IMR-90 (cell line): Measurements from ENCODE around the gene ALK. TPM values are rescaled to one million over a fixed set of nuclear protein-coding genes. Genes with fewer than 3 reads are reported as not detected.

Experiments
- ATAC-seq: fragments of 200-7000 bp; cut with Tn5 transposase; 2 replicates; pipeline ENCODE4 v1.9.1; 2020; ENCODE audit warnings: low read depth, mild to moderate bottlenecking, moderate library complexity
- BruUV-seq: library from RNA; stranded (reverse); fragments of 400-500 nt; replicated peaks from 2 replicates; lab custom pipeline; 2021; lab: Mats Ljungman, UMichigan
- CTCF ChIA-PET: fragments of 300-600 bp; formaldehyde crosslinking; extraction: SDS; loops from one replicate; lab custom pipeline; 2021; ENCODE audit warnings: antibody characterized with exemption; lab: Yijun Ruan, JAX
- POLR2A ChIA-PET: fragments of 300-600 bp; sonication (Branson Sonifier 250); formaldehyde crosslinking; loops from one replicate; lab custom pipeline; 2022; ENCODE audit warnings: antibody characterized with exemption; ENCODE audit not compliant: unreplicated experiment; lab: Charles Lee
- DNase-seq: peaks from one replicate; pipeline ENCODE4 v3.0.0; 2013
- H2AFZ ChIP-seq: replicated peaks from 2 replicates; pipeline ENCODE3; 2013; ENCODE audit warnings: low read length, mild to moderate bottlenecking; ENCODE audit not compliant: poor library complexity
- H2AK5ac ChIP-seq: 2 replicates; pipeline ENCODE4 v1.6.1; 2013; ENCODE audit warnings: low read depth, low read length, inconsistent platforms
- H2AK9ac ChIP-seq: replicated peaks from 2 replicates; pipeline ENCODE3; 2013; ENCODE audit warnings: mild to moderate bottlenecking, low read depth, low read length, moderate library complexity; ENCODE audit not compliant: poor library complexity
- H2BK120ac ChIP-seq: 2 replicates; pipeline ENCODE4 v1.6.1; 2013; ENCODE audit warnings: low read depth, low read length, inconsistent platforms
- H2BK15ac ChIP-seq: 3 replicates; pipeline ENCODE4 v1.6.1; 2013; ENCODE audit warnings: low read depth, low read length, inconsistent platforms
- H2BK20ac ChIP-seq: 2 replicates; pipeline ENCODE4 v1.6.1; 2013; ENCODE audit warnings: low read depth, mild to moderate bottlenecking, inconsistent platforms, low read length, moderate library complexity
- H2BK5ac ChIP-seq: 2 replicates; pipeline ENCODE4 v1.6.1; 2013; ENCODE audit warnings: mild to moderate bottlenecking, low read depth, low read length, inconsistent platforms; ENCODE audit not compliant: poor library complexity, severe bottlenecking
- H3K14ac ChIP-seq: replicated peaks from 2 replicates; pipeline ENCODE4 v1.6.1; 2013; ENCODE audit warnings: low read depth, low read length, inconsistent platforms
- H3K18ac ChIP-seq: 2 replicates; pipeline ENCODE4 v1.6.1; 2013; ENCODE audit warnings: low read depth, low read length, control low read depth
- H3K23ac ChIP-seq: 2 replicates; pipeline ENCODE4 v1.6.1; 2013; ENCODE audit warnings: low read depth, low read length, inconsistent platforms
- H3K27ac ChIP-seq: 2 replicates; pipeline ENCODE4 v1.5.1; 2013; ENCODE audit warnings: mild to moderate bottlenecking, control low read depth, low read length; ENCODE audit not compliant: insufficient read depth
- H3K27me3 ChIP-seq: 2 replicates; pipeline ENCODE4 v1.6.1; 2013; ENCODE audit warnings: low read length; ENCODE audit not compliant: control insufficient read depth, insufficient read depth
- H3K36me3 ChIP-seq: 2 replicates; pipeline ENCODE4 v1.6.1; 2013; ENCODE audit warnings: low read length, mixed read lengths; ENCODE audit not compliant: control insufficient read depth, insufficient read depth
- H3K4ac ChIP-seq: 2 replicates; pipeline ENCODE4 v1.6.1; 2013; ENCODE audit warnings: low read depth, low read length, inconsistent platforms
- H3K4me1 ChIP-seq: 2 replicates; pipeline ENCODE4 v1.6.1; 2013; ENCODE audit warnings: low read length, mixed read lengths; ENCODE audit not compliant: control insufficient read depth, insufficient read depth
- H3K4me2 ChIP-seq: 2 replicates; pipeline ENCODE4 v1.6.1; 2013; ENCODE audit warnings: low read depth, mild to moderate bottlenecking, control low read depth, low read length, moderate library complexity
- H3K4me3 ChIP-seq: 2 replicates; pipeline ENCODE4 v1.5.1; 2013; ENCODE audit warnings: low read depth, mild to moderate bottlenecking, control low read depth, low read length, moderate library complexity; ENCODE audit not compliant: insufficient read depth
- H3K56ac ChIP-seq: 2 replicates; pipeline ENCODE4 v1.6.1; 2013; ENCODE audit warnings: low read length, inconsistent platforms; ENCODE audit not compliant: insufficient read depth; ENCODE audit errors: extremely low read depth
- H3K79me1 ChIP-seq, 2 experiments: 2 replicates each; pipeline ENCODE4 v1.6.1; 2013; ENCODE audit warnings: low read length in 2 of 2, inconsistent platforms in 1 of 2, low read depth in 1 of 2
- H3K9ac ChIP-seq: 2 replicates; pipeline ENCODE4 v1.6.1; 2013; ENCODE audit warnings: low read depth, low read length, control low read depth
- H3K9me1 ChIP-seq: 2 replicates; pipeline ENCODE4 v1.6.1; 2013; ENCODE audit warnings: low read length, inconsistent platforms; ENCODE audit not compliant: insufficient read depth
- H3K9me3 ChIP-seq: 2 replicates; pipeline ENCODE4 v1.6.1; 2013; ENCODE audit warnings: low read length; ENCODE audit not compliant: control insufficient read depth, insufficient read depth
- H4K20me1 ChIP-seq: 2 replicates; pipeline ENCODE4 v1.6.1; 2013; ENCODE audit warnings: low read length, inconsistent platforms; ENCODE audit not compliant: insufficient read depth
- H4K5ac ChIP-seq: 2 replicates; pipeline ENCODE4 v1.6.1; 2013; ENCODE audit warnings: mild to moderate bottlenecking, low read depth, low read length, control low read depth
- H4K8ac ChIP-seq, 2 experiments: 2 replicates each; pipeline ENCODE4 v1.6.1; 2013; ENCODE audit warnings: low read depth in 2 of 2, low read length in 2 of 2, control low read depth in 1 of 2, inconsistent platforms in 1 of 2
- H4K91ac ChIP-seq: 2 replicates; pipeline ENCODE4 v1.6.1; 2013; ENCODE audit warnings: low read depth, low read length, inconsistent platforms; ENCODE audit not compliant: insufficient read depth
- BHLHE40 ChIP-seq: fragments of 150-350 bp; IDR thresholded peaks from 2 replicates; pipeline ENCODE4 v1.6.1; 2016; ENCODE audit warnings: mild to moderate bottlenecking, low read depth, low read length
- CEBPB ChIP-seq: IDR thresholded peaks from 2 replicates; pipeline ENCODE4 v1.6.1; 2012; ENCODE audit warnings: low read depth, low read length, improper control_type of control experiment
- CHD1 ChIP-seq: IDR thresholded peaks from 2 replicates; pipeline ENCODE4 v1.6.1; 2012; ENCODE audit warnings: low read depth, low read length, improper control_type of control experiment
- CTCF ChIP-seq: conservative IDR thresholded peaks from 2 replicates; pipeline ENCODE4 v1.5.1; 2012; ENCODE audit warnings: mild to moderate bottlenecking, low read depth, low read length, improper control_type of control experiment
- WGBS, 2 experiments: methylation state at CpG; one replicate each; pipeline versions ENCODE4 v1.1.5 to v1.1.7; 2013; ENCODE audit warnings: missing lambda C conversion rate in 2 of 2; ENCODE audit not compliant: insufficient read length in 1 of 2; ENCODE audit errors: extremely low coverage in 2 of 2; 5-methylcytosine and 5-hydroxymethylcytosine counted together
- dilution Hi-C: fragments of 300-500 bp; cut with HindIII; formaldehyde crosslinking; loops from one replicate; pipeline ENCODE4 v1.14.3; 2018; ENCODE audit warnings: low sequenced_read_pairs; ENCODE audit not compliant: unreplicated experiment
- in situ Hi-C: fragments of 300-500 bp; cut with MboI; formaldehyde crosslinking; loops from 3 replicates; pipeline ENCODE4 v1.14.3; 2019; ENCODE audit warnings: low sequenced_read_pairs, inconsistent platforms, mixed read lengths
- intact Hi-C: fragments of 100-400 bp; cut with micrococcal nuclease; formaldehyde crosslinking; loops from 2 replicates; pipeline ENCODE4 v1.10.0; 2022
- polyA plus RNA-seq, 3 experiments: library from polyadenylated mRNA; depleted of rRNA; stranded (reverse); fragments of >200 nt; gene quantifications; 2 replicates each; pipeline ENCODE4 v1.2.3, GENCODE V29; 2012; ENCODE audit warnings: low replicate concordance in 1 of 3
- total RNA-seq: library from RNA; depleted of rRNA; stranded (reverse); fragments of >200 nt; gene quantifications from 2 replicates; pipeline ENCODE4 v1.2.3, GENCODE V29; 2012

ALK gene
- total and polyA plus RNA-seq, 2 of the 4 experiments (the other 2 are of a cell fraction), result not detected

- in situ Hi-C loops, result no loop called here
- H3K9me3 ChIP-seq, result no peaks in the 10 kb centered on the region
- H3K56ac ChIP-seq, result 0 out of 2 replicates have a peak overlapping the region, but pooled peaks have one; percentile 18
- ChIA-PET POLR2A (no interaction called here), CTCF (no interaction called here)
- H3K14ac ChIP-seq, result peak overlapping the region; percentile 73
- no peak overlapping the region for H3K4me2 ChIP-seq
- H2BK20ac ChIP-seq, result peak overlapping the region; percentile 94
- H2BK5ac ChIP-seq, result peak overlapping the region; percentile 92
- H3K9ac ChIP-seq, result no peak overlapping the region
- H3K27ac ChIP-seq, result peak overlapping the region; percentile 60; the same call in 1 of the 2 replicates
- intact Hi-C loops, result loop anchor here (5.0 kb wide), 1 partner anchor 107 kb away; no protein-coding TSS in a partner anchor
- peak overlapping the region; percentile 66 to 67 for H4K8ac ChIP-seq
- DNase-seq, result peak; percentile 73
- peak overlapping the region; percentile 91; the same call in 1 of the 2 replicates for H2AK5ac ChIP-seq
- no peaks in the 10 kb centered on the region for H3K36me3 ChIP-seq
- dilution Hi-C loops, result no loop called here
- H2BK120ac ChIP-seq, result peak overlapping the region; percentile 90
- no peak overlapping the region for H3K4me3 ChIP-seq
- peaks cover 30% of the 10 kb centered on the region for H3K4me1 ChIP-seq
- H3K9me1 ChIP-seq, result peaks cover 10% of the 10 kb centered on the region; the same call in 1 of the 2 replicates
- no peak overlapping the region for H2AFZ ChIP-seq
- H2AK9ac ChIP-seq, result no peak overlapping the region
- ATAC-seq, result no peak
- no peaks in the 10 kb centered on the region for H3K27me3 ChIP-seq
- TF ChIP-seq BHLHE40 (no peak), CHD1 (no peak), CEBPB (peak; percentile 14; the same call in 1 of the 2 replicates), CTCF (no peak)
- peak overlapping the region; percentile 92 for H3K18ac ChIP-seq
- peak overlapping the region; percentile 21; the same call in 1 of the 2 replicates for H3K23ac ChIP-seq
- peak overlapping the region; percentile 60; the same call in 1 of the 2 replicates for H4K91ac ChIP-seq
- H4K5ac ChIP-seq, result peak overlapping the region; percentile 81; the same call in 1 of the 2 replicates
- peak overlapping the region; percentile 85; the same call in 1 of the 2 replicates for H3K4ac ChIP-seq
- H4K20me1 ChIP-seq, result no peaks in the 10 kb centered on the region
- H3K79me1 ChIP-seq, result no peaks in the 10 kb centered on the region
- no TSS peak for BruUV-seq
- WGBS, 2 experiments, result 56% methylated on average over 3 of the region's 5 CpGs; no CpG with 5 or more reads in 1 of the 2 experiments
- peak overlapping the region; percentile 75; the same call in 2 of the 3 replicates for H2BK15ac ChIP-seq
Measured at GRCh38 chr2:29520001-29520400, 401.4 kb downstream of the ALK start.
